ENCODE results near the gene AAK1. TPM values are rescaled to one million over a fixed set of nuclear protein-coding genes. Genes with fewer than 3 reads are reported as not detected.

AAK1 gene
- polyA plus RNA-seq, 1 donor (not counting 4 experiments of a cell fraction or from before 2014, with no cell fraction given) = 12.3 TPM

- Histone ChIP-seq H3K4me3 (ENCODE audit: control insufficient read depth in 2 of 3, extremely low read depth in 1 of 3, insufficient read depth in 2 of 3, low read depth in 1 of 3, low read length in 3 of 3) (no peak overlapping the region), H3K9ac (ENCODE audit: control insufficient read depth, extremely low read depth, insufficient read depth, low read length) (no peak overlapping the region), H4K20me1 (ENCODE audit: control insufficient read depth, extremely low read depth, insufficient read depth, low read length) (no peaks in the 10 kb centered on the region), H3K4me2 (ENCODE audit: control insufficient read depth, extremely low read depth, insufficient read depth, low read depth, low read length) (no peak overlapping the region), H3K27ac (ENCODE audit: control insufficient read depth, insufficient read depth, low read length) (no peak overlapping the region), H3K36me3 (ENCODE audit: control insufficient read depth in 2 of 2, extremely low read depth in 1 of 2, insufficient read depth in 2 of 2, low read length in 2 of 2) (peaks cover 2 to 11% of the 10 kb centered on the region in 2 experiments), H3K9me3 (ENCODE audit: control insufficient read depth, low read depth, low read length) (no peaks in the 10 kb centered on the region), H3K4me1 (ENCODE audit: control insufficient read depth, extremely low read depth, insufficient read depth, low read length) (no peaks in the 10 kb centered on the region), H3K27me3 (ENCODE audit: control insufficient read depth, extremely low read depth, insufficient read depth, low read length) (no peaks in the 10 kb centered on the region), H3K79me2 (ENCODE audit: control insufficient read depth, insufficient read depth, low read length) (no peaks in the 10 kb centered on the region), H2AFZ (ENCODE audit: control insufficient read depth, low read length) (no peak overlapping the region), H3K9me1 (ENCODE audit: control insufficient read depth, extremely low read depth, insufficient read depth, low read length) (no peaks in the 10 kb centered on the region)
- TF ChIP-seq EZH2 (IDR thresholded peaks at IDR 0.05; ENCODE audit: low read length) (no peak), CTCF (optimal IDR thresholded peaks at IDR 0.05 in 1 of 3, IDR thresholded peaks at IDR 0.05 in 1 of 3, conservative IDR thresholded peaks at IDR 0.05 in 1 of 3; ENCODE audit: extremely low read depth in 1 of 3, insufficient read depth in 2 of 3, low read length in 3 of 3) (no peak)
- no peak for FAIRE-seq
- no peak for DNase-seq (ENCODE audit: low read depth, low spot score)
- dilution Hi-C loops (cut with MboI; ENCODE audit: extremely low pct_ligation_motif_present, low sequenced_read_pairs) = no loop called here
Measured at GRCh38 chr2:69491864-69492263, 151.7 kb downstream of the AAK1 start.

- Histone ChIP-seq H3K9me1 (ENCODE audit: control insufficient read depth, extremely low read depth, insufficient read depth, low read length) (no peaks in the 10 kb centered on the region), H3K36me3 (ENCODE audit: control insufficient read depth in 2 of 2, extremely low read depth in 1 of 2, insufficient read depth in 2 of 2, low read length in 2 of 2) (peaks cover 0 to 12% of the 10 kb centered on the region in 2 experiments), H4K20me1 (ENCODE audit: control insufficient read depth, extremely low read depth, insufficient read depth, low read length) (no peaks in the 10 kb centered on the region), H3K9me3 (ENCODE audit: control insufficient read depth, low read depth, low read length) (no peaks in the 10 kb centered on the region), H3K9ac (ENCODE audit: control insufficient read depth, extremely low read depth, insufficient read depth, low read length) (no peak overlapping the region), H3K27me3 (ENCODE audit: control insufficient read depth, extremely low read depth, insufficient read depth, low read length) (no peaks in the 10 kb centered on the region), H3K4me1 (ENCODE audit: control insufficient read depth, extremely low read depth, insufficient read depth, low read length) (no peaks in the 10 kb centered on the region), H3K27ac (ENCODE audit: control insufficient read depth, insufficient read depth, low read length) (no peak overlapping the region), H2AFZ (ENCODE audit: control insufficient read depth, low read length) (no peak overlapping the region), H3K4me3 (ENCODE audit: control insufficient read depth in 2 of 3, extremely low read depth in 1 of 3, insufficient read depth in 2 of 3, low read depth in 1 of 3, low read length in 3 of 3) (no peak overlapping the region), H3K79me2 (ENCODE audit: control insufficient read depth, insufficient read depth, low read length) (no peaks in the 10 kb centered on the region), H3K4me2 (ENCODE audit: control insufficient read depth, extremely low read depth, insufficient read depth, low read depth, low read length) (no peak overlapping the region)
- TF ChIP-seq EZH2 (IDR thresholded peaks at IDR 0.05; ENCODE audit: low read length) (no peak), CTCF (optimal IDR thresholded peaks at IDR 0.05 in 1 of 3, IDR thresholded peaks at IDR 0.05 in 1 of 3, conservative IDR thresholded peaks at IDR 0.05 in 1 of 3; ENCODE audit: extremely low read depth in 1 of 3, insufficient read depth in 2 of 3, low read length in 3 of 3) (no peak)
- dilution Hi-C loops (cut with MboI; ENCODE audit: extremely low pct_ligation_motif_present, low sequenced_read_pairs) = no loop called here
- no peak for FAIRE-seq
- DNase-seq (ENCODE audit: low read depth, low spot score) = no peak
Measured at GRCh38 chr2:69490486-69490885, 153.1 kb downstream of the AAK1 start.

Data from keratinocyte (primary cell).